SJSA1 (cell line): ENCODE measurements around the gene PABPC3. TPM values are rescaled to one million over a fixed set of nuclear protein-coding genes. Genes with fewer than 3 reads are reported as not detected.

ENCODE experiments used
- DNase-seq, 2 experiments: peaks; one replicate each; pipeline ENCODE4 v3.0.0-alpha.2; 2015 to 2020; ENCODE audit warnings: low spot score in 2 of 2, low read depth in 1 of 2
- H3K27ac ChIP-seq: fragments of 250-450 bp; sonication (Bioruptor Pico); 2 replicates; pipeline ENCODE4 v1.5.1; 2020; ENCODE audit warnings: mild to moderate bottlenecking, moderate library complexity
- H3K27me3 ChIP-seq: fragments of 250-450 bp; sonication (Bioruptor Pico); replicated peaks from 2 replicates; pipeline ENCODE4 v1.5.1; 2020; ENCODE audit warnings: mild to moderate bottlenecking, moderate library complexity
- H3K36me3 ChIP-seq: fragments of 250-450 bp; sonication (Bioruptor Pico); 2 replicates; pipeline ENCODE4 v1.5.1; 2020; ENCODE audit warnings: mild to moderate bottlenecking
- H3K4me1 ChIP-seq: fragments of 250-450 bp; sonication (Bioruptor Pico); replicated peaks from 2 replicates; pipeline ENCODE4 v1.6.1; 2021; ENCODE audit warnings: mild to moderate bottlenecking
- H3K4me3 ChIP-seq: fragments of 250-450 bp; sonication (Bioruptor Pico); 2 replicates; pipeline ENCODE4 v1.5.1; 2020; ENCODE audit warnings: mild to moderate bottlenecking
- H3K9me3 ChIP-seq: fragments of 250-450 bp; sonication (Bioruptor Pico); replicated peaks from 2 replicates; pipeline ENCODE4 v1.5.1; 2020; ENCODE audit warnings: mild to moderate bottlenecking
- total RNA-seq: library from RNA; depleted of rRNA; stranded (reverse); fragments of >200 nt; shearing (Covaris generic); gene quantifications from 2 replicates; pipeline ENCODE4 v1.2.3, GENCODE V29; 2014; rRNA removed

PABPC3 gene
- 0.06 and 0.08 TPM in 2 replicates for total RNA-seq

DNA sequence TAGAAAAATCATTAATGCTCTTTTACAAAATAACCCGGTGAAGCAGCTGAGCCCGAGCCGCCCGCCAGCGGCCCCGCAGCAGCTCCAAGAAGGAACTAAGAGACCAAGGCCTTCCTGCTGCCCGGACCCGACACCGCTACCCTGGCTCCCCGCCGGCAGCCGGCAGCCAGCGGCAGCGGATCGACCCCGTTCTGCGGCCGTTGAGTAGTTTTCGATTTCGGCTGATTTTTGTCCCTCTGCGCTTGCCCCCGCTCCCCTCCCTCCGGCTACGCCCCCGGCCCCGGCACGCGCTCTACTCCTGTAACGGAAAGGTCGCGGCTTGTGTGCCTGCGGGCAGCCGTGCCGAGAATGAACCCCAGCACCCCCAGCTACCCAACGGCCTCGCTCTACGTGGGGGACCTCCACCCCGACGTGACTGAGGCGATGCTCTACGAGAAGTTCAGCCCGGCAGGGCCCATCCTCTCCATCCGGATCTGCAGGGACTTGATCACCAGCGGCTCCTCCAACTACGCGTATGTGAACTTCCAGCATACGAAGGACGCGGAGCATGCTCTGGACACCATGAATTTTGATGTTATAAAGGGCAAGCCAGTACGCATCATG lies at the start of gene PABPC3:
TSS of gene PABPC3 (plus strand) at position 286 of the 603 bp plus-strand sequence. CDS start at position 349, 63 bp downstream.
- Histone ChIP-seq H3K36me3 (no peaks in the 10 kb centered on the region), H3K27me3 (0 out of 2 replicates have a peak, but pooled peaks cover 3% of the 10 kb centered on the region), H3K4me3 (no peak within 1 kb of the TSS), H3K9me3 (no peaks in the 10 kb centered on the region), H3K4me1 (no peaks in the 10 kb centered on the region), H3K27ac (no peak within 1 kb of the TSS)
- DNase-seq: no peak

DNA sequence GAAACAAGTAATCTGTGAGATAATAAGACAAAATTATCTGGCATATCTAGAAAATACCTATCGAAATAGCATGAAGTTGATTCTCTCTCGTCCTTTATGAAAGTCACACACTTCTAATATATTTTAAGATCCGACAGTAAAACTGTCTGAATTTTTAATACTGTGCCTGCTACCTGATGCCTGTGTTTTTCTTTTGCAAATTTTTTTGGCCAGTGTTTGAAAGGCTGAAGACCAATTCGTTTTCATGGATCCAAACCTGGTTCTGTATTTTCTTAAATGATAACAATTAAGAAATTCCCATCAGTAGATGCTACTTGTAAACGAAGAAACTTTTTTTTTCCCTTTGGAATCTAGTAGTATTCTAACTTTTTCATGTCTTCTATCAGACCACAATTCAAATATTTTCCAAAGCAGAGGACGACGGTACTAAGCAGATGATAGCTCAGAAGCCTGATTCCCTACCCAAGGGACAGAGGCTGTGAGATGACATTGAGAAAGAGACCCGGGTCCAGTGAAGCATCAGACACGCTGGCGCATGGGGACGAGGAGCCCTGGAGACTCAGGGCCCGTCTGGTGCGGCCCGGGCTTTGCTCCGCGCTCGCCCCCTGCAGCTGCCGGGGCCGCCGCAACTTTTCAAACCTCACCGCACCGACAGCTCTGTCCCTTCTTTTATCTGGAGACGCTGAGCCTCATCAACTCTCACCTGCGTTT lies 49.5 kb upstream of the PABPC3 start:
- Histone ChIP-seq H3K36me3 (no peaks in the 10 kb centered on the region), H3K27ac (no peak overlapping the region), H3K9me3 (0 out of 2 replicates have a peak, but pooled peaks cover 2% of the 10 kb centered on the region), H3K4me1 (no peaks in the 10 kb centered on the region), H3K4me3 (peak overlapping the region; percentile 43), H3K27me3 (peaks cover 7% of the 10 kb centered on the region; the same call in 1 of the 2 replicates)
- DNase-seq: peak in 1 of 2 experiments; percentile 0

DNA sequence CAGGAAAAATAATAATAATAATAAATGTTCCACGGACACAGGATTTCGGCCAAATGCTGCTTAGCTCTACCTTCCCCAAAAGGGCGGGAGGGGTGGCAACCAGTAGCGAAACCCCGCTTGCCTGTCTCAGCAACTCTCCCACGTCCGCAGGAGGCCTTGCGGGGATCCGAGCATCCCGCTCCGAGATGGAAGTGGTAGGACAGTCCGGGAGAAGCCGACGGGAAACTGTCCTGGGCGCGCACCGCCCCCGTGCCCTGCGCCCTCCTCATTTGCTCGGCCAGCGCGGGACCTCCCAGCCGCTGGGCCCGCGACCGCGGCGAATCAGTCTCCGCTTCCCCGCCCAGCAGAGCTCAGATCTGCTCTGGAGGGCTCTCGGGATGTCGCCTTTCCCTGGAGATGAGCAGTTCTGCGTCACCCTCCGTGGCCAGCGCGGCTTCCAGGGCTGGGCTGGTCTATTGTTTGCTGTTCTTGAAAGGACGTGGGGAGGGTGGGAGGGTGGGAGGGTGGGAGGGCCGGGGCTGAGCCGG lies 48.9 kb upstream of the PABPC3 start:
- no peaks in the 10 kb centered on the region for H3K4me1 ChIP-seq
- peak overlapping the region; percentile 43 for H3K4me3 ChIP-seq
- H3K36me3 ChIP-seq: no peaks in the 10 kb centered on the region
- peaks cover 7% of the 10 kb centered on the region; the same call in 1 of the 2 replicates for H3K27me3 ChIP-seq
- H3K27ac ChIP-seq: no peak overlapping the region
- 0 out of 2 replicates have a peak, but pooled peaks cover 2% of the 10 kb centered on the region for H3K9me3 ChIP-seq
- DNase-seq: peak; percentile 61 to 75

DNA sequence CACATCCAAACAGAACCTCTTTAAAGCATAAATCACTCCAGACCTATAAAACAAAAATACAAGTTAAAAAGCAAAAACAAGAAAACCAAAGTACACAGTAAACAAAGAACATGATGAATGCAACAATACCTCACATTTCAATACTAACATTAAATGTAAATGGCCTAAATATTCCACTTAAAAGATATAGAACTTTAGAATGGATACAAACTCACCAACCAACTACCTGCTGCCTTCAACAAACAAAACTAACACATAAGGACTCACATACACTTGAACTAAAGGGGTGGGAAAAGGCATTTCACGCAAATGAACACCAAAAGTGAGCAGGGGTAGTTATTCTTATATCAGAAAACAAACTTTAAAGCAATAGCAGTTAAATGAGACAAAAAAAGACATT lies 44.9 kb upstream of the PABPC3 start:
- H3K4me3 ChIP-seq: no peak overlapping the region
- no peak overlapping the region for H3K27ac ChIP-seq
- DNase-seq: no peak
- H3K36me3 ChIP-seq: no peaks in the 10 kb centered on the region
- H3K27me3 ChIP-seq: peaks cover 3% of the 10 kb centered on the region; the same call in 1 of the 2 replicates
- H3K4me1 ChIP-seq: no peaks in the 10 kb centered on the region
- H3K9me3 ChIP-seq: 0 out of 2 replicates have a peak, but pooled peaks cover 2% of the 10 kb centered on the region

DNA sequence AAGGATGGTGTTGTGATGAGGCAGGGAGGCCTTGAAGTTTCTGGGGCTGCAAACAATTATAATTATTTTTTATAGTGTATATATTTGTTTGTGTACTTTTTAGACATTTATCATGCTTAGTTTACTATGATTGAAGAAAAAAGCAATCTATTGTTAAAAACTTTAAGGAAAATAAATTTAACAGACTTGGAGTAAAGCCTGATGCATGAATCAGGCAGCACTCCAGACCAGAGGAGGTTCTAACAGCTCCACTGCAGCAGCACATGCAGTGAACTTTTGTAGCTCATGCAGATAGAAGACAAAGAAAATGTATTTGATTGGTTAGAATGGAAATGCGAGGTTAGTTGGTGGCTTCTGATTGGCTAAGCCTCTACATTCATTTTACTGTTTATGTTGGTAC lies 36.8 kb upstream of the PABPC3 start:
- Histone ChIP-seq H3K9me3 (no peaks in the 10 kb centered on the region), H3K4me3 (no peak overlapping the region), H3K4me1 (no peaks in the 10 kb centered on the region), H3K27ac (no peak overlapping the region), H3K36me3 (no peaks in the 10 kb centered on the region), H3K27me3 (no peaks in the 10 kb centered on the region)
- DNase-seq: no peak

DNA sequence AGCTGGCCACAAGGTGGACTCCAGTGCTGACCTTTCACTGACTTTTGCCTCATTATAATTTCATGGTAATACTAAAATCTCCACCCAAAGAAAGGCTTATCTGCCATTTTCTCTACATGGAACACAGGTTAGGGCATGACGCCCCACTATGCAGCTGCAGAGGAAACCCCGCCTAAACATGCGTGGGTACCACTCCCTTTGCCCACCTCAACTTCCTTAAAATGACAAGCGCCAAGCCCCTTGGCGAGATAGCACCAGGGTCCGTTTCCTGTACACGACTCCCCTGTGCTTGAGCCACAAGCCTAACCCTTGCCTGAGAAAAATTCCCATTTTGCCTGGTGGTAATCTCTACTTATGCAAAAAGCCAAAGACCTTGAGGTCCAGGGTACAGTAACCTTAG lies 36.0 kb upstream of the PABPC3 start:
- H3K27ac ChIP-seq: no peak overlapping the region
- no peak overlapping the region for H3K4me3 ChIP-seq
- H3K27me3 ChIP-seq: no peaks in the 10 kb centered on the region
- no peaks in the 10 kb centered on the region for H3K4me1 ChIP-seq
- no peaks in the 10 kb centered on the region for H3K36me3 ChIP-seq
- no peak for DNase-seq
- H3K9me3 ChIP-seq: no peaks in the 10 kb centered on the region

DNA sequence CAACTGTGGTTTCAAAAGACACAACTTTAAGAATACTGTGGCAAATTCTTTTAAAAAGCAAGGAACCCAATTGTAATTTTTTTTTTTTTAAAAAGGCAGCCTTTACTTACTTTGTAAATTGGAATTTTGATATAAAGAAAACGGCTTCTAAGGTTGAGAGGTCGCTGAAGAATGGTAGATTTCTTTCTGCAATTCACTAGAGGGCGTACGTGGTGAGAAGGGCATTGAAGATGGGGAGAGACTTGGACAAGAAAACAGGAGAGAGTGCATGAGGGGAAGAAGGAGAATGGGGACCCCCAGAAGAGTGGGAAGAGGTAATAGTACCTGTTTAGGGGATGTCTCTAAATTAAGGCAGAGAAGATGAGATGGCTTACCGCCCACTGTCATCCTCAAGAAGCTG lies 33.5 kb upstream of the PABPC3 start:
- no peak for DNase-seq
- Histone ChIP-seq H3K4me1 (no peaks in the 10 kb centered on the region), H3K9me3 (no peaks in the 10 kb centered on the region), H3K27ac (no peak overlapping the region), H3K4me3 (no peak overlapping the region), H3K27me3 (no peaks in the 10 kb centered on the region; the same call in 1 of the 2 replicates), H3K36me3 (no peaks in the 10 kb centered on the region)

DNA sequence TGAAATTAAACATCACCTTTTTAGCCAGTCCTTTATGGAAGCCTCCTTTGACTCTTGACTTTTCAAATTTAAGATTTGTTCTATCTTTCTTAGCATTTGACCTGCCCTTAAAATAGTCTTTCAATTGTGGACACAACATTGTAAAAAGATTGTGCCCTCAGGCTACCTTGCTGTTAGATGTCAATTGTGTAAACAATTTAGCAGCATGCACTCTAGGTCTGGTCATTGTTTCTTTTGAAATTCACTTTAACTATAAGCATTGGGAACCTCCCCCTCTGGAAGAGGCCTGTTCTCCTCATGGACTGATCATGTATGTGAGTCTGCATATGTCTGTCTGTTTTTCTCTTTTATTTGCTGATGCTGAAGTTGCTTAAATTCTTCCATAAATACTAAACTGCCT lies 31.5 kb upstream of the PABPC3 start:
- Histone ChIP-seq H3K4me3 (no peak overlapping the region), H3K9me3 (no peaks in the 10 kb centered on the region), H3K4me1 (no peaks in the 10 kb centered on the region), H3K27ac (no peak overlapping the region), H3K36me3 (no peaks in the 10 kb centered on the region), H3K27me3 (no peaks in the 10 kb centered on the region; the same call in 1 of the 2 replicates)
- no peak for DNase-seq

DNA sequence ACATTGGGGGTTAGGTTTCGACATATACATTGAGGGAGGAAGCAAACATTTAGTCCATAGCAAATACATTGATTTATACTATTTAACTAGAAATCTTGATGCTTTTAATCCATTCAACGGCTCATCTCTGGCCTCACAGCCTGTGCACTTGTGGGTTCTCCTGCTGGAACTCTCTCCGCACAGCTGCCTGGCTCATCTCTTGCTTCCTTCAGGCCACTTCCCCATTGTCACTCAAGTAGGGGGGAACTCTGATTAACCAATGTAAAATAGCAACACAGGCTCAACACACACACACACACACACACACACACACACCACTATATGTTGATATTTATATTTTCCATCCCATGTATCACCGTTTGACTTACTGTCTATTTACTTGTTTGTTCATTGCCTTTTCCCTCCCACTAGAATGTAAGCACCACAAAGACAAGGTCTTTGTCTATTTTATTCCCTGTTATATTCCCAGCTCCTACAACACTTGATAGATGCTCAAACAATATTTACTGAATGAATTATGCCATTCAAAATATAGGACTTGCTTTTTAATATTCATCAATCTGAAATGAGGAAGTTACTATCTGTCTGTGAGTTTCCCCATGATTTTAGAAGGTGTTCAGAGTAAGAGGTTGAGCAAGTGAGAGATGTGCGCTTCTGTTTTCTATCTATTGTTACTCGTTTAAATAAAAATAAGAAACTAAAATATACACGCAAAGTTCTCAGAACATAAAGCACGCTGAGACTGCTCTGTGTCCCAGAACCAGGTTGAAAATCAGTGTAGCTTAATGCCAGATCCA lies 29.8 kb upstream of the PABPC3 start:
- H3K27me3 ChIP-seq: no peaks in the 10 kb centered on the region; the same call in 1 of the 2 replicates
- H3K4me3 ChIP-seq: no peak overlapping the region
- no peaks in the 10 kb centered on the region for H3K4me1 ChIP-seq
- no peak overlapping the region for H3K27ac ChIP-seq
- no peak for DNase-seq
- no peaks in the 10 kb centered on the region for H3K36me3 ChIP-seq
- H3K9me3 ChIP-seq: no peaks in the 10 kb centered on the region

DNA sequence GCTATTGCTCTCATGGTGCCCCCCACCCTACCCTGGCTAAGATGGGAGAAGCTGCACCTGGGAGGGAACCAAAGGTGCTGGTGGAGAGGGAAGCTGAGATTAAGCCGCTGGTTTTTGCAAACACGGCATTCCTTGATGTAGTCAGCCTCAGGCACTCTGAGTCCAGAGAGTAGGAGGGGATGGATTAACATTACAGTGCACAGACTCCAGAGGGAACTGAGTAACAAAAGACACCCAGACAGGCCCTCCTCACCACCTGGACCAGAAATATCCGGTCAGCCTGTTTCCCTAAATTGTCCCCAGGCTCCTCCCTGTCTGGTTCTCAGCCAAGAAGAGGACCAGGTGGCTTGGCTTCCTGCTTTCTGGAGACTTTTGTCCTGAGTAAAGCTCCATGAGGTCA lies 28.9 kb upstream of the PABPC3 start:
- Histone ChIP-seq H3K27me3 (no peaks in the 10 kb centered on the region; the same call in 1 of the 2 replicates), H3K36me3 (no peaks in the 10 kb centered on the region), H3K4me3 (no peak overlapping the region), H3K4me1 (no peaks in the 10 kb centered on the region), H3K27ac (no peak overlapping the region), H3K9me3 (no peaks in the 10 kb centered on the region)
- DNase-seq: no peak

DNA sequence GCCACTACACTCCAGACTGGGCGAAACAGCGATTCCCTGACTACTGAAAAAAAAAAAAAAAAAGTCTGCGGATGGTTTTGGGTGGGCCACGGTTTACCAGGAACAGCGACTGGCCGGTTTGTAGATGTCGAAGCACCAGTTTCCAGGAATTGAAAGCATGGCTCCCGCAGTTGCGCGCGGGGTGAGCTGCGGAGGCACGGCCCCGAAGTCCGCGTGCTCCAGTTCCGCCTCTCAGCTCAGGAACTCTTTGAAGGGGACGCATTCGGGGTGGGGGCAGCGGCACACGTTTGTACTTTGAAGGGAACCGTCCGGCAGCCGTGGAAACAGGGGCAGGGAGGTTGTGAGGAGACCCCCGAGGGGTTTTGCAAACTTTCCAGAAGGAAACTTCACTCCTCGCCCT lies 27.1 kb upstream of the PABPC3 start:
- Histone ChIP-seq H3K4me3 (no peak overlapping the region), H3K27ac (no peak overlapping the region), H3K36me3 (no peaks in the 10 kb centered on the region), H3K27me3 (no peaks in the 10 kb centered on the region; the same call in 1 of the 2 replicates), H3K9me3 (no peaks in the 10 kb centered on the region), H3K4me1 (no peaks in the 10 kb centered on the region)
- DNase-seq: no peak

DNA sequence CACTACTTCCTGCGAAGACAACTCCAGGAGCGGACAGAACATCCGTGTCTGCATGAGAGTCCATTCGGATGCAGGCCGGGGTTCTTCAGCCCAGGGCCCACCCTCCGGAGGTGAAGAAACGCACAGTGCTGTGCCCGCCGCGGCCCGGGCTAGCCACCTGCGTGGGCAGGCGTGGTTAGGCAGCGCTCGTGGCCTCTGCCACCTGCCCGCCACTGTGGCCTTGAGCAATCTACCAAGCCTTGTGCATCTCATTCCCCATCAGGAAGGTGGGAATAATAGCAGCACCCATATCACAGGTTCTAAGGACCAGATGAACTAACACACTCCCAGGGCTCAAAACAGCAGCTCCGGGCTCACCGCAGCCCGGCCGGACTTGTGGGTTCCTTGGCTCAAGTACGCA lies 26.7 kb upstream of the PABPC3 start:
- no peak for DNase-seq
- H3K4me1 ChIP-seq: no peaks in the 10 kb centered on the region
- no peaks in the 10 kb centered on the region for H3K9me3 ChIP-seq
- no peak overlapping the region for H3K27ac ChIP-seq
- H3K36me3 ChIP-seq: no peaks in the 10 kb centered on the region
- no peak overlapping the region for H3K4me3 ChIP-seq
- no peaks in the 10 kb centered on the region; the same call in 1 of the 2 replicates for H3K27me3 ChIP-seq

DNA sequence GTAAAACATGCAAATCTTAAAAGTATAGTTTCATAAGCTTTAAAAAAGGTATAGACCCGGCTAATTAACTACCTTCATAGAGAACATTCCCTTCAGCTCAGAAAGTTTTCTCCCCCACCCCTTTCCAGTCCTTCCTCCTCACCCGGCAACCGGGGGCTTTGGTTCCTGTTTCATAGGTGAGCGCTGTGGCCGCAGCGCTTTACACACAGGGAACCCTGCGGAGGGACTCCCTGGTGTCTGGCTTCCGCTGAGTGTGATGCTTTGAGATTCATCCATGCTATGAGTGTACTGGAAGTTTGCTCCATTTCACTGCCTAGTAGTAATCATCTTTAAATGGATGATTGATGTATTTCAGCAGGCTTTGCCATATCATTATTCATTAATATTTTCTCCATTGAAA lies 26.0 kb upstream of the PABPC3 start:
- H3K4me3 ChIP-seq: no peak overlapping the region
- no peak overlapping the region for H3K27ac ChIP-seq
- DNase-seq: no peak
- no peaks in the 10 kb centered on the region; the same call in 1 of the 2 replicates for H3K27me3 ChIP-seq
- no peaks in the 10 kb centered on the region for H3K36me3 ChIP-seq
- no peaks in the 10 kb centered on the region for H3K4me1 ChIP-seq
- no peaks in the 10 kb centered on the region for H3K9me3 ChIP-seq
